Tibial artery (tissue), 4 donors: ENCODE data around the gene TVP23B.

Source experiments
- DNase-seq, 2 donors: peaks; one replicate each; pipeline ENCODE4 v3.0.0-alpha.2; 2019
- H3K27ac ChIP-seq, 2 donors: fragments of 200-600 bp; sonication (generic) in 1 of 2; 1 replicate in 1 of 2; 2 replicates in 1 of 2; pipeline ENCODE4 v1.5.1; 2018 to 2019; ENCODE audit warnings: mild to moderate bottlenecking in 1 of 2
- H3K27me3 ChIP-seq, 2 donors: fragments of 200-600 bp; sonication (generic) in 1 of 2; one replicate each; pipeline versions ENCODE4 v1.5.1 to v1.6.0; 2016 to 2019
- H3K36me3 ChIP-seq, 3 donors: fragments of 200-600 bp; sonication (generic) in 2 of 3; one replicate each; pipeline ENCODE4 v1.5.1; 2016 to 2019; ENCODE audit warnings: mild to moderate bottlenecking in 2 of 3
- H3K4me1 ChIP-seq, 4 donors: fragments of 200-600 bp; sonication (generic) in 2 of 4; 1 replicate in 3 of 4; 2 replicates in 1 of 4; pipeline ENCODE4 v1.5.1; 2016 to 2019
- H3K4me3 ChIP-seq, 2 donors: fragments of 200-600 bp; sonication (generic) in 1 of 2; 1 replicate in 1 of 2; 2 replicates in 1 of 2; pipeline ENCODE4 v1.5.1; 2018 to 2019; ENCODE audit warnings: mild to moderate bottlenecking in 2 of 2
- H3K9me3 ChIP-seq, 3 donors: fragments of 200-600 bp; sonication (generic) in 1 of 3; one replicate each; pipeline ENCODE4 v1.5.1; 2016 to 2019
- intact Hi-C: fragments of 100-400 bp; cut with DNase I; formaldehyde crosslinking; loops from one replicate; pipeline ENCODE4 v1.15.0; 2023; ENCODE audit warnings: low total_unique reads
- TF ChIP-seq, protein P1 (sequence below), 2 experiments: fragments of 200-600 bp in 1 of 2; fragments of 450-650 bp in 1 of 2; IDR thresholded peaks; one replicate each; pipeline ENCODE4 v1.5.1; 2017 to 2019; ENCODE audit warnings: antibody characterized with exemption in 2 of 2, mild to moderate bottlenecking in 1 of 2, moderate library complexity in 1 of 2

TVP23B gene

DNA sequence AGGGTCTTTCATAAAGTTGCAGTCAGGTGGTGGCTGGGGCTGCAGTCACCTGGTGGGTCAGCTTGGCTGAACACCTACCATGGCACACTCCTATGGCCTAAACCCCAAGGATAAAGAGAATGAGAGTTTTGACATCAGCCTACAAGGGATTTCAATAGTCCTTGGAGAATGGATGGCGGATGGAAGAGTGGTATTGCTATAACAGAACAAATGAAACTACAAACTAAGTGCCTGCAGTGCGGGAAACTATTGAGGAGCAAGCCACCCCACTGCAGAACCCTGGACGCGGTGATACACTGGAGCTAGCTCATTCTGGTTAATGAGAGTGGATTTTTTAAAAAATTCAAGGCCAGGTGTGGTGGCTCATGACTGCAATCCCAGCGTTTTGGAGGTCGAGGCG is 74.0 kb downstream of the TVP23B start:
- intact Hi-C loops = no loop called here
- no peaks in the 10 kb centered on the region for H3K36me3 ChIP-seq
- no peak for DNase-seq

DNA sequence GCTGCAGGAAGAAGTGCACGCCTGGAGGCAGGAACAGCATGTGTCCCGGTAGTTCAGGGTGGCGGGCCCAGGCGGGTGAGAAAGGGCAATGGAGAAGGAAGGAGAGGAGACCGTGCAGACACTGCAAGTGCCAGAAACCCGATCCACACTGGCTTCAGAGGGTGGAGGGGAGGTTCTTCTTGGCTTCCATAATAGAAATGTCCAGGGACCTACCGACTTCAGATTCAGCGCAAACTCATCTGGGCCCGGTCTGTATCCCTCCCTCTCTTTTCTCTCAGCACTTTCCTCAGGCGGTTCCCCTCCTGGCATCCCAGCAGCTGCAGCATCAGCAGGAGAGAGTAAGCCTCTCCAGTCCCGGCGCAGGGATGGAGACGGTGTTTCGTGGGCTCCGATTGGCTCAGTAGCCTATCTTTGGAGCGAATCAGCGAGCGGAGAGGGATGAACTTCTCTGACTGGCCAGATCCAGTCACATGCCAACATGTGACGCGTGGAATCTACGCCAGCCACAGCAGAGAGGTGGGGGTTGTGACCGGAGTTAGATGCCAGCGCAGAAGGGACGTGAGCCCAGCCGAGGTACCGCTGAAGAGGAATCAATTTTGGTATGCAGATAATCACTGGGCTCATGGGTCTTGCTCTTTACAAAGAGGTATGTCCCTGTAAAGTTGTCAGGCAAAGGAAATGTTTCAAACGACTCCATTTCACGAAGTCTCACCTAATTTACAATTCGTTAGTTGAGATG is 75.0 kb downstream of the TVP23B start:
- Histone ChIP-seq H3K9me3 (no peaks in the 10 kb centered on the region), H3K27me3 (no peaks in the 10 kb centered on the region), H3K27ac (peak overlapping the region; percentile 76 to 99), H3K4me1 (peaks cover 0 to 22% (median 11%) of the 10 kb centered on the region in 4 donors), H3K36me3 (no peaks in the 10 kb centered on the region), H3K4me3 (peak overlapping the region; percentile 52 to 58)
- intact Hi-C loops = no loop called here
- peak; percentile 95 to 97 for DNase-seq
- TF ChIP-seq, protein P1, sequence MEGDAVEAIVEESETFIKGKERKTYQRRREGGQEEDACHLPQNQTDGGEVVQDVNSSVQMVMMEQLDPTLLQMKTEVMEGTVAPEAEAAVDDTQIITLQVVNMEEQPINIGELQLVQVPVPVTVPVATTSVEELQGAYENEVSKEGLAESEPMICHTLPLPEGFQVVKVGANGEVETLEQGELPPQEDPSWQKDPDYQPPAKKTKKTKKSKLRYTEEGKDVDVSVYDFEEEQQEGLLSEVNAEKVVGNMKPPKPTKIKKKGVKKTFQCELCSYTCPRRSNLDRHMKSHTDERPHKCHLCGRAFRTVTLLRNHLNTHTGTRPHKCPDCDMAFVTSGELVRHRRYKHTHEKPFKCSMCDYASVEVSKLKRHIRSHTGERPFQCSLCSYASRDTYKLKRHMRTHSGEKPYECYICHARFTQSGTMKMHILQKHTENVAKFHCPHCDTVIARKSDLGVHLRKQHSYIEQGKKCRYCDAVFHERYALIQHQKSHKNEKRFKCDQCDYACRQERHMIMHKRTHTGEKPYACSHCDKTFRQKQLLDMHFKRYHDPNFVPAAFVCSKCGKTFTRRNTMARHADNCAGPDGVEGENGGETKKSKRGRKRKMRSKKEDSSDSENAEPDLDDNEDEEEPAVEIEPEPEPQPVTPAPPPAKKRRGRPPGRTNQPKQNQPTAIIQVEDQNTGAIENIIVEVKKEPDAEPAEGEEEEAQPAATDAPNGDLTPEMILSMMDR (IDR thresholded peaks at IDR 0.05) = no peak

More for the DNA sequence above, 74.0 kb downstream of the TVP23B start:
- Histone ChIP-seq H3K9me3 (no peaks in the 10 kb centered on the region), H3K27ac (no peak overlapping the region), H3K27me3 (no peaks in the 10 kb centered on the region), H3K4me3 (no peak overlapping the region), H3K4me1 (peaks cover 0 to 21% (median 11%) of the 10 kb centered on the region in 4 donors)
- TF ChIP-seq, protein P1 (IDR thresholded peaks at IDR 0.05) = no peak
